Measurements from ENCODE around the gene ITGB8. TPM values are rescaled to one million over a fixed set of nuclear protein-coding genes. Genes with fewer than 3 reads are reported as not detected.

ITGB8 gene
- total RNA-seq, result 10 to 100 TPM in 1 of 3 donors, under 1 TPM in 1, not detected in 1; 0.39 to 12.8 TPM
- 0.09 TPM for total RNA-seq (2013)

- ATAC-seq, result peak in 2 of 3 donors; percentile 51 to 64
- Mint-ChIP-seq H3K4me1 (peaks cover 4 to 15% of the 10 kb centered on the region in 2 donors), H3K27ac (no peak within 1 kb of the TSS), H3K4me3 (peak within 1 kb of the TSS; percentile 72), H3K36me3 (no peaks in the 10 kb centered on the region), H3K27me3 (ENCODE audit: low read depth in 2 of 2) (peaks cover 21 to 35% of the 10 kb centered on the region in 2 donors), H3K9me3 (no peaks in the 10 kb centered on the region)
- H3K27me3 ChIP-seq (ENCODE audit: control insufficient read depth, insufficient read depth, low read length), result peaks cover 6% of the 10 kb centered on the region
- TF ChIP-seq CTCF (IDR thresholded peaks at IDR 0.05), result no peak
- WGBS (ENCODE audit: insufficient coverage), result under 1% methylated on average over 50 of the region's 50 CpGs
- peaks cover 23% of the 10 kb centered on the region for H3K4me1 ChIP-seq (ENCODE audit: control insufficient read depth, insufficient read depth, low read length)
- intact Hi-C loops (cut with micrococcal nuclease), result no loop called here
- no peak within 1 kb of the TSS for H3K27ac ChIP-seq (ENCODE audit: low read length)
- H3K4me3 ChIP-seq (ENCODE audit: low read length), result peak within 1 kb of the TSS; percentile 31
- no peaks in the 10 kb centered on the region for H3K9me3 ChIP-seq (ENCODE audit: control insufficient read depth, insufficient read depth, low read length)
- DNase-seq, result peak in 1 of 2 donors; percentile 21
- H3K36me3 ChIP-seq (ENCODE audit: control insufficient read depth, insufficient read depth, low read length), result no peaks in the 10 kb centered on the region
Observed at GRCh38 chr7:20330239-20330927, at the start of gene ITGB8. TSS of gene ITGB8 (plus strand) at chr7:20330900. CDS start at chr7:20331807, 907 bp downstream.

- H3K27ac Mint-ChIP-seq, result no peak overlapping the region
- ATAC-seq (no peak), DNase-seq (no peak)
- H3K4me1 Mint-ChIP-seq, result peaks cover 0 to 5% of the 10 kb centered on the region in 2 donors
- TF ChIP-seq CTCF (IDR thresholded peaks at IDR 0.05), result no peak
- Histone ChIP-seq H3K36me3 (ENCODE audit: control insufficient read depth, insufficient read depth, low read length) (no peaks in the 10 kb centered on the region), H3K9me3 (ENCODE audit: control insufficient read depth, insufficient read depth, low read length) (no peaks in the 10 kb centered on the region), H3K4me3 (ENCODE audit: low read length) (no peak overlapping the region), H3K4me1 (ENCODE audit: control insufficient read depth, insufficient read depth, low read length) (no peaks in the 10 kb centered on the region), H3K27me3 (ENCODE audit: control insufficient read depth, insufficient read depth, low read length) (no peaks in the 10 kb centered on the region), H3K27ac (ENCODE audit: low read length) (no peak overlapping the region)
- H3K9me3 Mint-ChIP-seq, result peaks cover 0 to 4% of the 10 kb centered on the region in 2 donors
- intact Hi-C loops (cut with micrococcal nuclease), result no loop called here
- H3K36me3 Mint-ChIP-seq, result no peaks in the 10 kb centered on the region
- no peak overlapping the region for H3K4me3 Mint-ChIP-seq
- H3K27me3 Mint-ChIP-seq (ENCODE audit: low read depth in 2 of 2), result no peaks in the 10 kb centered on the region
- WGBS (ENCODE audit: insufficient coverage), result no CpG with 5 or more reads among the region's 1 CpG
Observed at GRCh38 chr7:20282959-20283358, 47.7 kb upstream of the ITGB8 start.

GRCh38 chr7:20283385-20283784, 47.3 kb upstream of the ITGB8 start:
- no peak overlapping the region for H3K4me3 Mint-ChIP-seq
- ATAC-seq, result no peak
- no peaks in the 10 kb centered on the region for H3K36me3 ChIP-seq (ENCODE audit: control insufficient read depth, insufficient read depth, low read length)
- DNase-seq, result no peak
- H3K27ac ChIP-seq (ENCODE audit: low read length), result no peak overlapping the region
- H3K36me3 Mint-ChIP-seq, result no peaks in the 10 kb centered on the region
- H3K4me1 Mint-ChIP-seq, result peaks cover 0 to 5% of the 10 kb centered on the region in 2 donors
- no CpG with 5 or more reads among the region's 2 CpGs for WGBS (ENCODE audit: insufficient coverage)
- H3K27me3 Mint-ChIP-seq (ENCODE audit: low read depth in 2 of 2), result no peaks in the 10 kb centered on the region
- no peaks in the 10 kb centered on the region for H3K27me3 ChIP-seq (ENCODE audit: control insufficient read depth, insufficient read depth, low read length)
- intact Hi-C loops (cut with micrococcal nuclease), result no loop called here
- no peak overlapping the region for H3K27ac Mint-ChIP-seq
- TF ChIP-seq CTCF (IDR thresholded peaks at IDR 0.05), result no peak
- H3K4me3 ChIP-seq (ENCODE audit: low read length), result no peak overlapping the region
- H3K4me1 ChIP-seq (ENCODE audit: control insufficient read depth, insufficient read depth, low read length), result no peaks in the 10 kb centered on the region
- no peaks in the 10 kb centered on the region for H3K9me3 ChIP-seq (ENCODE audit: control insufficient read depth, insufficient read depth, low read length)
- peaks cover 0 to 4% of the 10 kb centered on the region in 2 donors for H3K9me3 Mint-ChIP-seq
